HepG2 (cell line): ENCODE results near the gene EPHX1. TPM values are rescaled to one million over a fixed set of nuclear protein-coding genes. Genes with fewer than 3 reads are reported as not detected.

Experiments used
- CEBPB ChIP-seq: IDR thresholded peaks from 2 replicates; pipeline ENCODE4 v1.6.1; 2011; ENCODE audit warnings: low read depth, low read length, improper control_type of control experiment, borderline replicate concordance
- HOXA3 ChIP-seq: sonication (generic); formaldehyde crosslinking; IDR thresholded peaks from 2 replicates; pipeline ENCODE4 v1.5.0; 2020; ENCODE audit warnings: missing genetic modification reagents
- TBX2 ChIP-seq: sonication (generic); formaldehyde crosslinking; IDR thresholded peaks from 2 replicates; pipeline ENCODE4 v1.5.0; 2020; ENCODE audit warnings: missing genetic modification reagents, mild to moderate bottlenecking, borderline replicate concordance
- TEAD3 ChIP-seq: optimal IDR thresholded peaks from 2 replicates; pipeline ENCODE3; 2016; ENCODE audit warnings: borderline replicate concordance
- ZFP41 ChIP-seq: sonication (generic); formaldehyde crosslinking; IDR thresholded peaks from 2 replicates; pipeline ENCODE4 v1.4.0; 2020; ENCODE audit warnings: mild to moderate bottlenecking, missing genetic modification reagents, borderline replicate concordance
- polyA plus RNA-seq, 8 experiments: library from polyadenylated mRNA; depleted of rRNA in 3 of 8; stranded (reverse) in 7 of 8; unstranded in 1 of 8; fragments of >200 nt; fragmentation: Illumina TruSeq in 4 of 8; extraction: Trizol in 4 of 8; gene quantifications; 2 replicates each; pipeline versions ENCODE4 v1.2.1 to v1.2.3, GENCODE V29; 2011 to 2016; ENCODE audit warnings: low read depth in 4 of 8, missing spikeins in 1 of 8, mixed read lengths in 1 of 8; ENCODE audit not compliant: insufficient read depth in 1 of 8
- total RNA-seq, 5 experiments: library from RNA; depleted of rRNA; stranded (reverse); fragments of >200 nt; fragmentation: Illumina TruSeq; extraction: Trizol; gene quantifications; 2 replicates each; pipeline ENCODE4 v1.2.3, GENCODE V29; 2016; ENCODE audit warnings: low read depth in 1 of 5
- TF ChIP-seq, protein P1 (sequence below): IDR thresholded peaks from 2 replicates; pipeline ENCODE4 v1.6.1; 2016; ENCODE audit warnings: missing genetic modification reagents, missing compliant biosample characterization
- TF ChIP-seq, protein P2 (sequence below): sonication (generic); formaldehyde crosslinking; IDR thresholded peaks from 2 replicates; pipeline ENCODE4 v1.5.0; 2020; ENCODE audit warnings: missing genetic modification reagents
- TF ChIP-seq, protein P3 (sequence below): sonication (generic); formaldehyde crosslinking; IDR thresholded peaks from 2 replicates; pipeline ENCODE4 v1.5.0; 2020; ENCODE audit warnings: mild to moderate bottlenecking, missing genetic modification reagents, borderline replicate concordance
- TF ChIP-seq, protein P4 (sequence below): sonication (generic); formaldehyde crosslinking; IDR thresholded peaks from 2 replicates; pipeline ENCODE4 v1.4.0; 2020; ENCODE audit warnings: mild to moderate bottlenecking, missing genetic modification reagents
- TF ChIP-seq, protein P5 (sequence below): sonication (generic); formaldehyde crosslinking; IDR thresholded peaks from 2 replicates; pipeline ENCODE4 v1.4.0; 2020; ENCODE audit warnings: missing genetic modification reagents
- TF ChIP-seq, protein P6 (sequence below): sonication (generic); formaldehyde crosslinking; IDR thresholded peaks from 2 replicates; pipeline ENCODE4 v1.4.0; 2020; ENCODE audit warnings: low read depth, missing genetic modification reagents
- TF ChIP-seq, protein P7 (sequence below): sonication (generic); formaldehyde crosslinking; IDR thresholded peaks from 2 replicates; pipeline ENCODE4 v1.4.0; 2020; ENCODE audit warnings: missing genetic modification reagents

Gene EPHX1
- total and polyA plus RNA-seq, 2 of the 13 experiments (the other 11 are each of a cell fraction or from before 2014, with no cell fraction given) = 27.7 to 36.5 TPM

DNA sequence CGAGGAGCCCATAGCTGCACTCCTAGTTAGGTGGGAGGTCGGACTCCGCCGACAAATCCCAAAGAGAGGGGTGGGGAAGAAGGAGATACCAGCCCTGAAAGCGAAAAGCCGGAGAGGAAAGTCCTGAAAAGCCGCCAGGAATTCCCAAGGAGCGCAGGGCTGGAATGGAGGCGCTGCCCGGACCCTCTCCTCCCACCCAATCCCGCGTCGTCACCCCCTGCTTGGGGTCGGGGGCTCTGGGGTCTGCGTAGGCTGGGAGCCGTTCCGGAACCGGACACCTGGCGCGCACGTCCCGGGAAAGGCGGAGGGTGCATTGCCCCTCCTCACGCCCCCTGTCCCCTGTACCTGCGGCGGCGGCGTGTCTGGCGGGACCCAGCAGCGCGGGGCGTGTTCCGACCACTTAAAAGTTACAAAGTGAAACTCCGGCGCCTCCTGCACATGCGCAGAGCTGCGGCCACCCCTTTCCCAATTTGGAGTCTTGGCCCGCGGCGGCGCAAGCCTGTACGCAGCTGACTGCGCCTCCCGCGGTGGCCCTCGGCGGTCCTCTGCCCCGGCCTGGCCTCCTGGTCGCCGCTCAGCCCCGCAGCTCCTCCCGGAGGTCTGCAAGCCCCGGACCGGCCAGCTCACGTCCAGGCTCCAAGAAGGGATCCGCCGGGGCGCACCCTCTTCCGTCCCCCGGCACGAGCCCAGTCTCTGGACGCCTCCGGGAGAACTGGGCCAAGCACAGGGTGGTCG, 72.2 kb downstream of the EPHX1 start, which contains the start of gene TMEM63A (continued):
- TF ChIP-seq, protein P1, sequence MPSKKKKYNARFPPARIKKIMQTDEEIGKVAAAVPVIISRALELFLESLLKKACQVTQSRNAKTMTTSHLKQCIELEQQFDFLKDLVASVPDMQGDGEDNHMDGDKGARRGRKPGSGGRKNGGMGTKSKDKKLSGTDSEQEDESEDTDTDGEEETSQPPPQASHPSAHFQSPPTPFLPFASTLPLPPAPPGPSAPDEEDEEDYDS (CRISPR knock-in tag) = peak; percentile 79
- TF ChIP-seq, protein P2, sequence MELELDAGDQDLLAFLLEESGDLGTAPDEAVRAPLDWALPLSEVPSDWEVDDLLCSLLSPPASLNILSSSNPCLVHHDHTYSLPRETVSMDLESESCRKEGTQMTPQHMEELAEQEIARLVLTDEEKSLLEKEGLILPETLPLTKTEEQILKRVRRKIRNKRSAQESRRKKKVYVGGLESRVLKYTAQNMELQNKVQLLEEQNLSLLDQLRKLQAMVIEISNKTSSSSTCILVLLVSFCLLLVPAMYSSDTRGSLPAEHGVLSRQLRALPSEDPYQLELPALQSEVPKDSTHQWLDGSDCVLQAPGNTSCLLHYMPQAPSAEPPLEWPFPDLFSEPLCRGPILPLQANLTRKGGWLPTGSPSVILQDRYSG (CRISPR knock-in tag) = 0 out of 2 replicates have a peak, but pooled peaks have one; percentile 35
- TF ChIP-seq CEBPB (peak; percentile 44; the same call in 1 of the 2 replicates), TEAD3 (CRISPR knock-in tag) (no peak), HOXA3 (CRISPR knock-in tag) (peak; percentile 66), TBX2 (CRISPR knock-in tag) (peak; percentile 19; the same call in 1 of the 2 replicates), ZFP41 (CRISPR knock-in tag) (no peak)
- TF ChIP-seq, protein P3, sequence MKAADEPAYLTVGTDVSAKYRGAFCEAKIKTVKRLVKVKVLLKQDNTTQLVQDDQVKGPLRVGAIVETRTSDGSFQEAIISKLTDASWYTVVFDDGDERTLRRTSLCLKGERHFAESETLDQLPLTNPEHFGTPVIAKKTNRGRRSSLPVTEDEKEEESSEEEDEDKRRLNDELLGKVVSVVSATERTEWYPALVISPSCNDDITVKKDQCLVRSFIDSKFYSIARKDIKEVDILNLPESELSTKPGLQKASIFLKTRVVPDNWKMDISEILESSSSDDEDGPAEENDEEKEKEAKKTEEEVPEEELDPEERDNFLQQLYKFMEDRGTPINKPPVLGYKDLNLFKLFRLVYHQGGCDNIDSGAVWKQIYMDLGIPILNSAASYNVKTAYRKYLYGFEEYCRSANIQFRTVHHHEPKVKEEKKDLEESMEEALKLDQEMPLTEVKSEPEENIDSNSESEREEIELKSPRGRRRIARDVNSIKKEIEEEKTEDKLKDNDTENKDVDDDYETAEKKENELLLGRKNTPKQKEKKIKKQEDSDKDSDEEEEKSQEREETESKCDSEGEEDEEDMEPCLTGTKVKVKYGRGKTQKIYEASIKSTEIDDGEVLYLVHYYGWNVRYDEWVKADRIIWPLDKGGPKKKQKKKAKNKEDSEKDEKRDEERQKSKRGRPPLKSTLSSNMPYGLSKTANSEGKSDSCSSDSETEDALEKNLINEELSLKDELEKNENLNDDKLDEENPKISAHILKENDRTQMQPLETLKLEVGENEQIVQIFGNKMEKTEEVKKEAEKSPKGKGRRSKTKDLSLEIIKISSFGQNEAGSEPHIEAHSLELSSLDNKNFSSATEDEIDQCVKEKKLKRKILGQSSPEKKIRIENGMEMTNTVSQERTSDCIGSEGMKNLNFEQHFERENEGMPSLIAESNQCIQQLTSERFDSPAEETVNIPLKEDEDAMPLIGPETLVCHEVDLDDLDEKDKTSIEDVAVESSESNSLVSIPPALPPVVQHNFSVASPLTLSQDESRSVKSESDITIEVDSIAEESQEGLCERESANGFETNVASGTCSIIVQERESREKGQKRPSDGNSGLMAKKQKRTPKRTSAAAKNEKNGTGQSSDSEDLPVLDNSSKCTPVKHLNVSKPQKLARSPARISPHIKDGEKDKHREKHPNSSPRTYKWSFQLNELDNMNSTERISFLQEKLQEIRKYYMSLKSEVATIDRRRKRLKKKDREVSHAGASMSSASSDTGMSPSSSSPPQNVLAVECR = peak; percentile 72; the same call in 1 of the 2 replicates
- TF ChIP-seq, protein P4, sequence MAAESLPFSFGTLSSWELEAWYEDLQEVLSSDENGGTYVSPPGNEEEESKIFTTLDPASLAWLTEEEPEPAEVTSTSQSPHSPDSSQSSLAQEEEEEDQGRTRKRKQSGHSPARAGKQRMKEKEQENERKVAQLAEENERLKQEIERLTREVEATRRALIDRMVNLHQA (CRISPR knock-in tag) = no peak
- TF ChIP-seq, protein P5, sequence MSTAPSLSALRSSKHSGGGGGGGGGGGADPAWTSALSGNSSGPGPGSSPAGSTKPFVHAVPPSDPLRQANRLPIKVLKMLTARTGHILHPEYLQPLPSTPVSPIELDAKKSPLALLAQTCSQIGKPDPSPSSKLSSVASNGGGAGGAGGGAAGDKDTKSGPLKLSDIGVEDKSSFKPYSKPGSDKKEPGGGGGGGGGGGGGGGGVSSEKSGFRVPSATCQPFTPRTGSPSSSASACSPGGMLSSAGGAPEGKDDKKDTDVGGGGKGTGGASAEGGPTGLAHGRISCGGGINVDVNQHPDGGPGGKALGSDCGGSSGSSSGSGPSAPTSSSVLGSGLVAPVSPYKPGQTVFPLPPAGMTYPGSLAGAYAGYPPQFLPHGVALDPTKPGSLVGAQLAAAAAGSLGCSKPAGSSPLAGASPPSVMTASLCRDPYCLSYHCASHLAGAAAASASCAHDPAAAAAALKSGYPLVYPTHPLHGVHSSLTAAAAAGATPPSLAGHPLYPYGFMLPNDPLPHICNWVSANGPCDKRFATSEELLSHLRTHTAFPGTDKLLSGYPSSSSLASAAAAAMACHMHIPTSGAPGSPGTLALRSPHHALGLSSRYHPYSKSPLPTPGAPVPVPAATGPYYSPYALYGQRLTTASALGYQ (CRISPR knock-in tag) = peak; percentile 55; the same call in 1 of the 2 replicates
- TF ChIP-seq, protein P6, sequence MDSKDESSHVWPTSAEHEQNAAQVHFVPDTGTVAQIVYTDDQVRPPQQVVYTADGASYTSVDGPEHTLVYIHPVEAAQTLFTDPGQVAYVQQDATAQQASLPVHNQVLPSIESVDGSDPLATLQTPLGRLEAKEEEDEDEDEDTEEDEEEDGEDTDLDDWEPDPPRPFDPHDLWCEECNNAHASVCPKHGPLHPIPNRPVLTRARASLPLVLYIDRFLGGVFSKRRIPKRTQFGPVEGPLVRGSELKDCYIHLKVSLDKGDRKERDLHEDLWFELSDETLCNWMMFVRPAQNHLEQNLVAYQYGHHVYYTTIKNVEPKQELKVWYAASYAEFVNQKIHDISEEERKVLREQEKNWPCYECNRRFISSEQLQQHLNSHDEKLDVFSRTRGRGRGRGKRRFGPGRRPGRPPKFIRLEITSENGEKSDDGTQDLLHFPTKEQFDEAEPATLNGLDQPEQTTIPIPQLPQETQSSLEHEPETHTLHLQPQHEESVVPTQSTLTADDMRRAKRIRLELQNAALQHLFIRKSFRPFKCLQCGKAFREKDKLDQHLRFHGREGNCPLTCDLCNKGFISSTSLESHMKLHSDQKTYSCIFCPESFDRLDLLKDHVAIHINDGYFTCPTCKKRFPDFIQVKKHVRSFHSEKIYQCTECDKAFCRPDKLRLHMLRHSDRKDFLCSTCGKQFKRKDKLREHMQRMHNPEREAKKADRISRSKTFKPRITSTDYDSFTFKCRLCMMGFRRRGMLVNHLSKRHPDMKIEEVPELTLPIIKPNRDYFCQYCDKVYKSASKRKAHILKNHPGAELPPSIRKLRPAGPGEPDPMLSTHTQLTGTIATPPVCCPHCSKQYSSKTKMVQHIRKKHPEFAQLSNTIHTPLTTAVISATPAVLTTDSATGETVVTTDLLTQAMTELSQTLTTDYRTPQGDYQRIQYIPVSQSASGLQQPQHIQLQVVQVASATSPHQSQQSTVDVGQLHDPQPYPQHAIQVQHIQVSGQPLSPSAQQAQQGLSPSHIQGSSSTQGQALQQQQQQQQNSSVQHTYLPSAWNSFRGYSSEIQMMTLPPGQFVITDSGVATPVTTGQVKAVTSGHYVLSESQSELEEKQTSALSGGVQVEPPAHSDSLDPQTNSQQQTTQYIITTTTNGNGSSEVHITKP (CRISPR knock-in tag) = no peak
- TF ChIP-seq, protein P7, sequence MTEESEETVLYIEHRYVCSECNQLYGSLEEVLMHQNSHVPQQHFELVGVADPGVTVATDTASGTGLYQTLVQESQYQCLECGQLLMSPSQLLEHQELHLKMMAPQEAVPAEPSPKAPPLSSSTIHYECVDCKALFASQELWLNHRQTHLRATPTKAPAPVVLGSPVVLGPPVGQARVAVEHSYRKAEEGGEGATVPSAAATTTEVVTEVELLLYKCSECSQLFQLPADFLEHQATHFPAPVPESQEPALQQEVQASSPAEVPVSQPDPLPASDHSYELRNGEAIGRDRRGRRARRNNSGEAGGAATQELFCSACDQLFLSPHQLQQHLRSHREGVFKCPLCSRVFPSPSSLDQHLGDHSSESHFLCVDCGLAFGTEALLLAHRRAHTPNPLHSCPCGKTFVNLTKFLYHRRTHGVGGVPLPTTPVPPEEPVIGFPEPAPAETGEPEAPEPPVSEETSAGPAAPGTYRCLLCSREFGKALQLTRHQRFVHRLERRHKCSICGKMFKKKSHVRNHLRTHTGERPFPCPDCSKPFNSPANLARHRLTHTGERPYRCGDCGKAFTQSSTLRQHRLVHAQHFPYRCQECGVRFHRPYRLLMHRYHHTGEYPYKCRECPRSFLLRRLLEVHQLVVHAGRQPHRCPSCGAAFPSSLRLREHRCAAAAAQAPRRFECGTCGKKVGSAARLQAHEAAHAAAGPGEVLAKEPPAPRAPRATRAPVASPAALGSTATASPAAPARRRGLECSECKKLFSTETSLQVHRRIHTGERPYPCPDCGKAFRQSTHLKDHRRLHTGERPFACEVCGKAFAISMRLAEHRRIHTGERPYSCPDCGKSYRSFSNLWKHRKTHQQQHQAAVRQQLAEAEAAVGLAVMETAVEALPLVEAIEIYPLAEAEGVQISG (CRISPR knock-in tag) = peak; percentile 84
